GM18867 (cell line): ENCODE results near the gene LDB2.

Experiments
- ATAC-seq: cut with Tn5 transposase; IDR thresholded peaks from one replicate; pipeline ENCODE4 v1.9.1; 2021; ENCODE audit warnings: mild to moderate bottlenecking, moderate library complexity; ENCODE audit not compliant: unreplicated experiment

The LDB2 gene

GRCh38 chr4:16728111-16728510 is 170.3 kb downstream of the LDB2 start:
- ATAC-seq = no peak

GRCh38 chr4:16727218-16727617 is 171.2 kb downstream of the LDB2 start:
- no peak for ATAC-seq

GRCh38 chr4:16726368-16727050 is 171.9 kb downstream of the LDB2 start:
- ATAC-seq = no peak

GRCh38 chr4:16725252-16725651 is 173.2 kb downstream of the LDB2 start:
- ATAC-seq = no peak

GRCh38 chr4:16722416-16722815 is 176.0 kb downstream of the LDB2 start:
- ATAC-seq = no peak

- ATAC-seq = no peak
Observed at GRCh38 chr4:16721613-16722291, 176.7 kb downstream of the LDB2 start.

GRCh38 chr4:16720761-16721160 is 177.7 kb downstream of the LDB2 start:
- ATAC-seq = no peak

GRCh38 chr4:16717266-16717970 is 181.0 kb downstream of the LDB2 start:
- no peak for ATAC-seq

- ATAC-seq = no peak
Observed at GRCh38 chr4:16715482-16715881, 183.0 kb downstream of the LDB2 start.

GRCh38 chr4:16714191-16714590 is 184.3 kb downstream of the LDB2 start:
- no peak for ATAC-seq

- no peak for ATAC-seq
Observed at GRCh38 chr4:16713696-16714095, 184.7 kb downstream of the LDB2 start.

- no peak for ATAC-seq
Observed at GRCh38 chr4:16713271-16713670, 185.2 kb downstream of the LDB2 start.

- no peak for ATAC-seq
Observed at GRCh38 chr4:16710198-16710597, 188.2 kb downstream of the LDB2 start.

GRCh38 chr4:16707874-16708273 is 190.6 kb downstream of the LDB2 start:
- ATAC-seq = no peak

- ATAC-seq = no peak
Observed at GRCh38 chr4:16706251-16706650, 192.2 kb downstream of the LDB2 start.

- no peak for ATAC-seq
Observed at GRCh38 chr4:16705341-16705740, 193.1 kb downstream of the LDB2 start.

- ATAC-seq = no peak
Observed at GRCh38 chr4:16704489-16704888, 194.0 kb downstream of the LDB2 start.

GRCh38 chr4:16695896-16696295 is 202.5 kb downstream of the LDB2 start:
- ATAC-seq = no peak

- ATAC-seq = no peak
Observed at GRCh38 chr4:16694884-16695276, 203.6 kb downstream of the LDB2 start.

- ATAC-seq = no peak
Observed at GRCh38 chr4:16694173-16694883, 204.1 kb downstream of the LDB2 start.

- ATAC-seq = no peak
Observed at GRCh38 chr4:16693641-16694040, 204.8 kb downstream of the LDB2 start.
